Measurements from ENCODE around the gene PLCH1. TPM values are rescaled to one million over a fixed set of nuclear protein-coding genes. Genes with fewer than 3 reads are reported as not detected.

The PLCH1 gene
- total and polyA plus RNA-seq, 9 of the 15 experiments (the other 6 are each of a cell fraction or from before 2014, with no cell fraction given) = 0.17 to 0.62 (median 0.40) TPM

DNA sequence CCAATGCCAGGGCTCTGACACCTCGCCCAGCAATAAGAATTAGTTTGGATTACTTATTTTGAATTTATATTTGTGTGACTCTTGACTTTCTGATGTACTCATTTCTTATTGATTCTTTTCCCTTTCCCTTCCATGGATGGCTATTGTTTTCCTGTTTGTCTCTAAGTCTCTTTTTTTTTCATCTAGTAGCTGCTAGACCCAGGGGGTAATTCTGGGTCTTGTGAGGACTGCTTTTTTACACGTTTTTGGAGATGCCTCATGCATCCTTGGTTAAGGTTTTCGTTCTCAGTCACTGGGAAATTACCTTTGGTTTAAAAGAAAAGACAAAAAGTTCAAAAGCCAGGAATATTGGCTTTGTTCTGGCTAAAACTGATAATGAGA is 381.2 kb downstream of the PLCH1 start:
- Histone ChIP-seq H3K27ac (ENCODE audit: extremely low read depth, low read depth, low read length) (no peak overlapping the region), H3K4me1 (replicated peaks in 1 of 2; ENCODE audit: control insufficient read depth in 2 of 2, insufficient read depth in 2 of 2, low read length in 2 of 2) (0 out of 5 replicates have a peak, but pooled peaks cover 0 to 4% of the 10 kb centered on the region in 2 experiments), H3K79me2 (ENCODE audit: control insufficient read depth, insufficient read depth, low read length) (no peaks in the 10 kb centered on the region), H3K27me3 (ENCODE audit: control insufficient read depth in 2 of 2, insufficient read depth in 2 of 2, low read length in 2 of 2) (no peaks in the 10 kb centered on the region), H3K36me3 (ENCODE audit: control insufficient read depth, insufficient read depth, low read length) (no peaks in the 10 kb centered on the region), H3K9ac (ENCODE audit: insufficient read depth in 1 of 2, low read depth in 2 of 2, low read length in 2 of 2) (no peak overlapping the region), H3K4me2 (ENCODE audit: insufficient read depth, low read length) (no peak overlapping the region), H3K9me3 (replicated peaks; ENCODE audit: control insufficient read depth, insufficient read depth, low read depth, low read length) (peaks cover 4% of the 10 kb centered on the region; the same call in 1 of the 2 replicates), H2AFZ (ENCODE audit: low read depth, low read length) (peak overlapping the region; percentile 69), H4K20me1 (replicated peaks; ENCODE audit: control insufficient read depth, insufficient read depth, low read length) (no peaks in the 10 kb centered on the region), H3K9me1 (ENCODE audit: control insufficient read depth, insufficient read depth, low read length) (no peaks in the 10 kb centered on the region), H3K4me3 (no peak overlapping the region)
- in situ Hi-C loops (cut with MboI) = loop anchor here (25.0 kb wide), 1 partner anchor 499 kb away; the partner anchor contains the start of genes GMPS and SLC33A1
- no TSS peak for BruUV-seq (replicated peaks)
- WGBS (ENCODE audit: insufficient coverage, low coverage, missing lambda C conversion rate) = 20% methylated on average over 3 of the region's 3 CpGs
- ChIA-PET CTCF (ENCODE audit: low intra/inter-chr PET ratio) (no interaction called here), POLR2A (no interaction called here)
- TF ChIP-seq SMC3 (conservative IDR thresholded peaks at IDR 0.05; ENCODE audit: insufficient read depth, low read depth, low read length) (no peak), PHB2 (IDR thresholded peaks at IDR 0.05; ENCODE audit: low read depth) (no peak)
- ATAC-seq (no peak), FAIRE-seq (no peak), DNase-seq (ENCODE audit: extremely low read depth in 1 of 4, low spot score in 3 of 4) (no peak)
- intact Hi-C loops (cut with micrococcal nuclease) = no loop called here

DNA sequence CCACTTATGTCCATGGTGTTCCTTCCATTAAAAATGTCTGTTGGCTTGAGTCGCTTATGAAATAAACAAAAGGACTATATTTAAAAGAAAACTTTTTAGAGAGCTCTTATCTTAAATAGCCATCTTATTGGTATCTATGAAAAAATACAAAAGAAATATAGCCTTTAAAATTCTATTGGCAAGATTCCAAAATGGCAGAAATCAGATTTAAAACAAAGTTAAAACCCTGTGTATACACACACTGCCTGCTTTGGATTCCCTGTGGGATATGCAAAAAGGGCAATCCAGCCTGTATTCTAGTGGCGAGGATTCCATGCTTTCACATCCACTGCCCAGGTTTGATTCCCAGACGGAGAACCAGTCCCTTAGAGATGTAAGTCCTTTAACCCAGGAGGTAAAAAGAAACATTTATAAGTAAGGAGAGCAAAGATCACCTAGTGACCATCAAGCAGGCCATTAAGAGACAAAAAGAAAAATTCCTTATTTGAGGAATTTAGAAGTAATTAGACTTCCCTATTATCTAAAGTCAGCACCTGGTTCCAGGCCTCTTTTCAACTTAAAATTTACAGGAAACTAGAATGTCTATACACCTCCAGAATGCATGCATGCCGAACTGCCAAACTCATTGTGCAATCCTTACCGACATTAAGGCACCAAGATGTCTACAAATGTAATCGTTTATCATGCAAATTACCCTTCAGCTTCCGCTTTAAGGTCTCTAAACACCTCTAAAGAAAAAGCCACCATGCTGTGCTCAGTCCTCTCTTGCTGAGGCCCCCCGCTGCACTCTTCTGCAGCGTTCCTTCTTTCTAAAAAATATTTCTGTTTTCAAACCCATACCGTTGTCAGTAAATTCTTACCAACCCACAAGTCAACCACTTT is 381.8 kb downstream of the PLCH1 start:
- no TSS peak for BruUV-seq (replicated peaks)
- no peak for TF ChIP-seq ZNF436 (CRISPR knock-in tag; IDR thresholded peaks at IDR 0.05)
- TF ChIP-seq CEBPB (tag; IDR thresholded peaks at IDR 0.05) = peak; percentile 96
- no peak for TF ChIP-seq RBM34 (IDR thresholded peaks at IDR 0.05; ENCODE audit: borderline replicate concordance, insufficient read depth, low read length)
- TF ChIP-seq, protein P1, sequence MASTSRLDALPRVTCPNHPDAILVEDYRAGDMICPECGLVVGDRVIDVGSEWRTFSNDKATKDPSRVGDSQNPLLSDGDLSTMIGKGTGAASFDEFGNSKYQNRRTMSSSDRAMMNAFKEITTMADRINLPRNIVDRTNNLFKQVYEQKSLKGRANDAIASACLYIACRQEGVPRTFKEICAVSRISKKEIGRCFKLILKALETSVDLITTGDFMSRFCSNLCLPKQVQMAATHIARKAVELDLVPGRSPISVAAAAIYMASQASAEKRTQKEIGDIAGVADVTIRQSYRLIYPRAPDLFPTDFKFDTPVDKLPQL (IDR thresholded peaks at IDR 0.05; ENCODE audit: extremely low read depth, insufficient read length) = no peak
- TF ChIP-seq HMG20B (CRISPR knock-in tag; IDR thresholded peaks at IDR 0.05) = no peak
- 0 out of 2 replicates have a peak, but pooled peaks have one; percentile 35 for TF ChIP-seq CEBPG (CRISPR knock-in tag; IDR thresholded peaks at IDR 0.05)
- peak in 1 of 2 experiments; percentile 70; a peak in 2 of 4 replicates for TF ChIP-seq CEBPG (tag; conservative IDR thresholded peaks at IDR 0.05 in 1 of 2, IDR thresholded peaks at IDR 0.05 in 1 of 2)
- no peak for TF ChIP-seq NR2C1 (IDR thresholded peaks at IDR 0.05)
- no peak for TF ChIP-seq NR2C1 (tag; IDR thresholded peaks at IDR 0.05)
- TF ChIP-seq TSC22D4 (tag; IDR thresholded peaks at IDR 0.05) = no peak

More for the DNA sequence above, 381.8 kb downstream of the PLCH1 start:
- POLR2A ChIA-PET = no interaction called here
- Histone ChIP-seq H3K4me2 (ENCODE audit: insufficient read depth, low read length) (no peak overlapping the region; the same call in 1 of the 2 replicates), H3K9me1 (ENCODE audit: control insufficient read depth, insufficient read depth, low read length) (no peaks in the 10 kb centered on the region), H4K20me1 (replicated peaks; ENCODE audit: control insufficient read depth, insufficient read depth, low read length) (no peaks in the 10 kb centered on the region), H3K27me3 (ENCODE audit: control insufficient read depth in 2 of 2, insufficient read depth in 2 of 2, low read length in 2 of 2) (no peaks in the 10 kb centered on the region), H2AFZ (ENCODE audit: low read depth, low read length) (peak overlapping the region; percentile 69), H3K4me1 (replicated peaks in 1 of 2; ENCODE audit: control insufficient read depth in 2 of 2, insufficient read depth in 2 of 2, low read length in 2 of 2) (0 out of 5 replicates have a peak, but pooled peaks cover 0 to 4% of the 10 kb centered on the region in 2 experiments), H3K27ac (ENCODE audit: extremely low read depth, low read depth, low read length) (no peak overlapping the region), H3K4me3 (no peak overlapping the region), H3K36me3 (ENCODE audit: control insufficient read depth, insufficient read depth, low read length) (no peaks in the 10 kb centered on the region), H3K9ac (ENCODE audit: insufficient read depth in 1 of 2, low read depth in 2 of 2, low read length in 2 of 2) (no peak overlapping the region), H3K79me2 (ENCODE audit: control insufficient read depth, insufficient read depth, low read length) (no peaks in the 10 kb centered on the region), H3K9me3 (replicated peaks; ENCODE audit: control insufficient read depth, insufficient read depth, low read depth, low read length) (peaks cover 4% of the 10 kb centered on the region; the same call in 1 of the 2 replicates)
- in situ Hi-C loops (cut with MboI) = loop anchor here (25.0 kb wide), 1 partner anchor 499 kb away; the partner anchor contains the start of genes GMPS and SLC33A1
- intact Hi-C loops (cut with micrococcal nuclease) = no loop called here
- FAIRE-seq (no peak), ATAC-seq (peak; percentile 82), DNase-seq (ENCODE audit: extremely low read depth in 1 of 4, low spot score in 3 of 4) (no peak)
- CTCF ChIA-PET (ENCODE audit: low intra/inter-chr PET ratio) = no interaction called here
- 29% methylated on average over 10 of the region's 10 CpGs for WGBS (ENCODE audit: insufficient coverage, low coverage, missing lambda C conversion rate)

All from K562 (cell line).